Measurements from ENCODE around the gene BIRC2.

- no peak for TF ChIP-seq REST (IDR thresholded peaks at IDR 0.05)
- TF ChIP-seq EGR1 (IDR thresholded peaks at IDR 0.05; ENCODE audit: low read depth in 2 of 2), result no peak
- TF ChIP-seq CTCF (IDR thresholded peaks at IDR 0.05; ENCODE audit: low read depth, low read length, missing input control), result no peak
- no peak for TF ChIP-seq FOXA1 (IDR thresholded peaks at IDR 0.05)
- TF ChIP-seq YY1 (IDR thresholded peaks at IDR 0.05), result no peak
- TF ChIP-seq HNF4A (conservative IDR thresholded peaks at IDR 0.05), result no peak
- TF ChIP-seq SP1 (IDR thresholded peaks at IDR 0.05), result no peak
These were observed 12.4 kb downstream of the BIRC2 start for GRCh38 chr11:102359372-102359771.

Data from liver (tissue), 3 donors.